RWPE2 (cell line): Measurements from ENCODE around the gene NEUROD4.

Source experiments
- ATAC-seq: fragments of 200-7000 bp; cut with Tn5 transposase; 3 replicates; pipeline ENCODE4 v1.9.1; 2021; ENCODE audit warnings: low read depth
- DNase-seq: peaks from one replicate; pipeline ENCODE4 v3.0.0-alpha.2; 2020; ENCODE audit warnings: low spot score
- H3K27ac ChIP-seq: fragments of 450-650 bp; 2 replicates; pipeline ENCODE4 v1.5.1; 2017; ENCODE audit warnings: mild to moderate bottlenecking; ENCODE audit not compliant: poor library complexity, severe bottlenecking
- H3K27me3 ChIP-seq: fragments of 250-450 bp; sonication (Bioruptor Pico); 2 replicates; pipeline ENCODE4 v1.5.1; 2021; ENCODE audit warnings: mild to moderate bottlenecking, moderate library complexity; ENCODE audit not compliant: insufficient read depth, poor library complexity, severe bottlenecking
- H3K36me3 ChIP-seq: fragments of 250-450 bp; sonication (Bioruptor Pico); 2 replicates; pipeline ENCODE4 v1.5.1; 2020; ENCODE audit warnings: low read depth, mild to moderate bottlenecking, moderate library complexity
- H3K4me1 ChIP-seq: fragments of 250-450 bp; sonication (Bioruptor Pico); 2 replicates; pipeline ENCODE4 v1.5.1; 2021; ENCODE audit warnings: mild to moderate bottlenecking, moderate library complexity; ENCODE audit not compliant: insufficient read depth, poor library complexity, severe bottlenecking
- H3K4me3 ChIP-seq: fragments of 250-450 bp; sonication (Bioruptor Pico); 2 replicates; pipeline ENCODE4 v1.5.1; 2021; ENCODE audit warnings: mild to moderate bottlenecking, moderate library complexity; ENCODE audit not compliant: severe bottlenecking
- H3K9me3 ChIP-seq: fragments of 250-450 bp; sonication (Bioruptor Pico); 2 replicates; pipeline ENCODE4 v1.5.1; 2021; ENCODE audit warnings: mild to moderate bottlenecking, moderate library complexity; ENCODE audit not compliant: severe bottlenecking
- TF ChIP-seq, protein P1 (sequence below): fragments of 450-650 bp; IDR thresholded peaks from one replicate; pipeline ENCODE4 v1.5.1; 2017; ENCODE audit warnings: mild to moderate bottlenecking, moderate library complexity; ENCODE audit not compliant: poor library complexity, severe bottlenecking

The NEUROD4 gene

DNA sequence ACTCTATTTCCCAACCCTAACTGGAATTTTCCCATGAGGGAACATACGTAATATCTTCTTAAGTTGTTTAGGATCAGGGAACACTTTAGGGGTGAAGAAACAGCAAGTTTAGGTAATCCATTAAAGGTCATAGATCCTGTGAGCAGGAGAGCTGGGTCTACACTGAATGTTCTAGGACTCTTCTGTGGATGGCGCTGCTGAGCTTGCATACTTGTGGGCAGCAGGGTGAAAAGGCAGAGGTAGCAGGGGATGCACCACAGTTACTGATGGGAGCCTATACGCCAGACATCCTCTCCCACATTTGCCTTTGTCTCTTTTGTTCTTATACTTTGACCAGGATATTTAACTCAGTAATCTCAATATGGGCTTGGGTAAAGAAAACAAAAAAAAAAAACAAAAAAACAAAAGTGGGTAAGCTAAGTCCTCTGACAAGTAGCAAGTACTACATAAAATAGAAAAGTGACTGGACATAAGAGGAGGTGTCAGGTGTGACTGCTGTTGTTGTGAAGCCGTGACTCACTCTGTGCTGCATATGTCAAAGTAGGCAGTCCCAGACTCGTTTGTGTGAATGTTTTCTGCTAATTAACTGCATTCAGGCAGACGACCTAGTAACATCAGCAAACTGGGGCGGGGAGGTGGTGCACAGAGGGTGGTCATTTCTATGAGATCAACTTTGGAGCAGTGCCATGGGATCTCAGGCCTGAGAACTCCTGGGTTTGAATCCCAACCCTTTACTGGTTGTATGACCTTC lies 31.6 kb downstream of the NEUROD4 start:
- no peaks in the 10 kb centered on the region for H3K36me3 ChIP-seq
- H3K27ac ChIP-seq: no peak overlapping the region
- H3K4me3 ChIP-seq: no peak overlapping the region
- no peaks in the 10 kb centered on the region for H3K4me1 ChIP-seq
- ATAC-seq: no peak
- H3K27me3 ChIP-seq: peaks cover 8% of the 10 kb centered on the region
- TF ChIP-seq, protein P1, sequence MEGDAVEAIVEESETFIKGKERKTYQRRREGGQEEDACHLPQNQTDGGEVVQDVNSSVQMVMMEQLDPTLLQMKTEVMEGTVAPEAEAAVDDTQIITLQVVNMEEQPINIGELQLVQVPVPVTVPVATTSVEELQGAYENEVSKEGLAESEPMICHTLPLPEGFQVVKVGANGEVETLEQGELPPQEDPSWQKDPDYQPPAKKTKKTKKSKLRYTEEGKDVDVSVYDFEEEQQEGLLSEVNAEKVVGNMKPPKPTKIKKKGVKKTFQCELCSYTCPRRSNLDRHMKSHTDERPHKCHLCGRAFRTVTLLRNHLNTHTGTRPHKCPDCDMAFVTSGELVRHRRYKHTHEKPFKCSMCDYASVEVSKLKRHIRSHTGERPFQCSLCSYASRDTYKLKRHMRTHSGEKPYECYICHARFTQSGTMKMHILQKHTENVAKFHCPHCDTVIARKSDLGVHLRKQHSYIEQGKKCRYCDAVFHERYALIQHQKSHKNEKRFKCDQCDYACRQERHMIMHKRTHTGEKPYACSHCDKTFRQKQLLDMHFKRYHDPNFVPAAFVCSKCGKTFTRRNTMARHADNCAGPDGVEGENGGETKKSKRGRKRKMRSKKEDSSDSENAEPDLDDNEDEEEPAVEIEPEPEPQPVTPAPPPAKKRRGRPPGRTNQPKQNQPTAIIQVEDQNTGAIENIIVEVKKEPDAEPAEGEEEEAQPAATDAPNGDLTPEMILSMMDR: no peak
- DNase-seq: no peak
- no peaks in the 10 kb centered on the region for H3K9me3 ChIP-seq

DNA sequence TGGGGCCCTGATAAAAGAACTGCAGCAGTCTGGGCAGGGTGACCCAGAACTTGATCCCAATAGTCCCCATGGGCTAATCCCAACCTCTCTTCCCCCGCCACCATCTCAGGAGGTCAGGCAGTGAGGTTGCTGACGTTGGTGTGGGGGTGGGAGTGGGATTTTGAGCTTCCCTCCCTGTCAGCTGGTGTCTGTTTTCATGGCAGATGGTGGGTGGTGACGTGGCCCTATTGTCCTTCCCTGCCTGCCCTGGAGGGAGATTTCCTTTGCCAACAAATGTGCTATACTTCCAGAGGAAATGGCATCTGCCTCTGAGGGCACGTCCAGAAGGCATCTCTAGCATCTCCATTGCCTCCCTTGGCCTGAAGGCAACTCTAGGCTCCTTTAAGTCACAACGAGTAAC lies 37.7 kb downstream of the NEUROD4 start:
- H3K4me1 ChIP-seq: no peaks in the 10 kb centered on the region
- no peak for DNase-seq
- ATAC-seq: no peak
- TF ChIP-seq, protein P1: no peak
- no peaks in the 10 kb centered on the region for H3K9me3 ChIP-seq
- H3K27ac ChIP-seq: no peak overlapping the region
- peaks cover 7% of the 10 kb centered on the region for H3K27me3 ChIP-seq
- H3K4me3 ChIP-seq: no peak overlapping the region
- H3K36me3 ChIP-seq: no peaks in the 10 kb centered on the region

DNA sequence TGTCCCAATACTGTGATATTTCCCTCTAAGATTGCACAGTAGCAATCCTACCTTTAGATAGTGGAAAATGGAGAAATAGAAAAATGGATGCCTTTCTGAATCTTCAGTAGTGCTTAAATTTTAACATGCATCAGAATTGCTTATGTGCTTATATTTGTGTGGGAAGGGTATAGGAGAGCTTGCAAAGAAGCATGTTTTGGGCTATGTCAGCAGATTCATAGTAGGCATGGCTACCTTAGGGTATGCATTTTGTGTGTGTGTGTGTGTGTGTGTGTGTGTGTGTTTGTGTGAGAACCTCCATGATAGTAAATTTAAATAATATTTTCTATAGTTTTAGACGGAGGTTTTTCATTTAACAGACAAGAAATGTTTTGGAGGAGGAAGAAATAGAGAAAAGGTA lies 38.3 kb downstream of the NEUROD4 start:
- Histone ChIP-seq H3K9me3 (no peaks in the 10 kb centered on the region), H3K27ac (no peak overlapping the region), H3K4me3 (no peak overlapping the region), H3K36me3 (no peaks in the 10 kb centered on the region), H3K27me3 (peaks cover 7% of the 10 kb centered on the region), H3K4me1 (no peaks in the 10 kb centered on the region)
- TF ChIP-seq, protein P1: no peak
- DNase-seq (no peak), ATAC-seq (no peak)

DNA sequence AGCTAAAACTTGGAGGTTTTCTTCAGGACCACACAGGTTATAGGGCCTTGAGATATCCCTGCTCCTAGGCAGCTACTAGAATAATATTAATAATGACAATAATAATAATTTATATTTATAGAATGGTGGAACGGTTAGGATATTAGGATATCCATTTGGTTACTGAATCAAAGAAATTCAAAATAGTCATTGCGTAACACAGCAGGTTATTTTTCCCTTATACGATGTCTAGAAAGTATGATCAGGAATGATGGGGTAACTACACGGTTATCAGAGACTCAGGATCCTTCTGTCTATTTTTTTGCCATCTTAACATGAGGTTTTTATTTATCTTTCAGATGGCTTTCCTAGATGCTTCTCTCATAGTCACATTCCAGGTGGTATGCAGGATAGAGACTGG lies 39.0 kb downstream of the NEUROD4 start:
- Histone ChIP-seq H3K9me3 (no peaks in the 10 kb centered on the region), H3K4me3 (no peak overlapping the region), H3K36me3 (no peaks in the 10 kb centered on the region), H3K4me1 (no peaks in the 10 kb centered on the region), H3K27me3 (peaks cover 14% of the 10 kb centered on the region), H3K27ac (no peak overlapping the region)
- DNase-seq: no peak
- no peak for ATAC-seq
- TF ChIP-seq, protein P1: no peak

DNA sequence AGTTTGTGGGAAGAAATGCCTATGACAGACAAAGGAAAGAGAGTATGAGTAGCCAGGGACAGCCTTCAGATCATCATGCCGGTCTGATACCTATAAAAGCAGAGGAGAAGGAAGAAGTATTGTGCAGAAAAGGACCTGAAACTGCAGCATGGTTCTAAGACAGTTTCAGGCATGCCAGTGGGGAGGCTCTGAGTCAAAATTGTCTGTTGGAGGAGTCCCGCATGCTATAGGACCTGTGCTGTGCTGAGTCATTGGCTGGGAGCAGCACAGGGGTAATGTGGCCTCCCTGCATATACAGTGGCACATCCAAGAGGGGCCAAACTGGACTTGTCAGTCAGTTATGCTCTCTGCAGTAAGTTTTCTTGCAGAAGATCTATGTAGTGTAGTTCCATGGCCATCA lies 40.7 kb downstream of the NEUROD4 start:
- peaks cover 27% of the 10 kb centered on the region for H3K27me3 ChIP-seq

More for the DNA sequence above, 40.7 kb downstream of the NEUROD4 start:
- Histone ChIP-seq H3K9me3 (no peaks in the 10 kb centered on the region), H3K27ac (no peak overlapping the region), H3K36me3 (no peaks in the 10 kb centered on the region), H3K4me3 (no peak overlapping the region), H3K4me1 (no peaks in the 10 kb centered on the region)
- DNase-seq (no peak), ATAC-seq (peak; percentile 70)
- TF ChIP-seq, protein P1: no peak
